ENCODE results near the gene PDLIM3.
A peak's percentile ranks its signal among the peaks of the same experiment; 100 is the strongest.
"Not testable (repeated sequence)": the region's sequence is repeated elsewhere in the genome, so short reads cannot be mapped to it uniquely, and the experiment has no call there.

PDLIM3 gene

GRCh38 chr4:185532795-185533324 is 2.4 kb downstream of the PDLIM3 start:
- Histone ChIP-seq H3K36me3 (ENCODE audit: insufficient read depth, low read length) (peaks cover 6% of the 10 kb centered on the region), H3K27me3 (ENCODE audit: control insufficient read depth in 1 of 2, insufficient read depth in 2 of 2, low read length in 2 of 2) (peaks cover 6 to 9% of the 10 kb centered on the region in 2 donors), H3K27ac (ENCODE audit: low read depth, low read length) (peak overlapping the region; percentile 84), H3K9ac (ENCODE audit: low read length) (peak overlapping the region; percentile 96), H3K4me1 (ENCODE audit: insufficient read depth, low read length) (peaks cover 32% of the 10 kb centered on the region), H3K9me3 (ENCODE audit: low read length) (no peaks in the 10 kb centered on the region), H3K4me3 (ENCODE audit: low read depth in 1 of 2, low read length in 2 of 2) (peak overlapping the region; percentile 34 to 64)

GRCh38 chr4:185532293-185532692 is 3.0 kb downstream of the PDLIM3 start:
- Histone ChIP-seq H3K4me1 (ENCODE audit: insufficient read depth, low read length) (peaks cover 32% of the 10 kb centered on the region), H3K4me3 (ENCODE audit: low read depth in 1 of 2, low read length in 2 of 2) (peak overlapping the region in 1 of 2 donors; percentile 64), H3K27ac (ENCODE audit: low read depth, low read length) (peak overlapping the region; percentile 84)

GRCh38 chr4:185531654-185532053 is 3.7 kb downstream of the PDLIM3 start:
- Histone ChIP-seq H3K27ac (ENCODE audit: low read depth, low read length) (peak overlapping the region; percentile 7), H3K4me1 (ENCODE audit: insufficient read depth, low read length) (peaks cover 31% of the 10 kb centered on the region)
- H3K9ac ChIP-seq (ENCODE audit: low read length); H3K9me3 ChIP-seq (ENCODE audit: low read length); H3K27me3 ChIP-seq (ENCODE audit: control insufficient read depth in 1 of 2, insufficient read depth in 2 of 2, low read length in 2 of 2); H3K4me3 ChIP-seq (ENCODE audit: low read depth in 1 of 2, low read length in 2 of 2); H3K36me3 ChIP-seq (ENCODE audit: insufficient read depth, low read length): not testable (repeated sequence)

More at GRCh38 chr4:185532293-185532692, 3.0 kb downstream of the PDLIM3 start:
- Histone ChIP-seq H3K9ac (ENCODE audit: low read length) (peak overlapping the region; percentile 96), H3K9me3 (ENCODE audit: low read length) (no peaks in the 10 kb centered on the region), H3K36me3 (ENCODE audit: insufficient read depth, low read length) (peaks cover 6% of the 10 kb centered on the region), H3K27me3 (ENCODE audit: control insufficient read depth in 1 of 2, insufficient read depth in 2 of 2, low read length in 2 of 2) (peaks cover 6 to 9% of the 10 kb centered on the region in 2 donors)

DNA sequence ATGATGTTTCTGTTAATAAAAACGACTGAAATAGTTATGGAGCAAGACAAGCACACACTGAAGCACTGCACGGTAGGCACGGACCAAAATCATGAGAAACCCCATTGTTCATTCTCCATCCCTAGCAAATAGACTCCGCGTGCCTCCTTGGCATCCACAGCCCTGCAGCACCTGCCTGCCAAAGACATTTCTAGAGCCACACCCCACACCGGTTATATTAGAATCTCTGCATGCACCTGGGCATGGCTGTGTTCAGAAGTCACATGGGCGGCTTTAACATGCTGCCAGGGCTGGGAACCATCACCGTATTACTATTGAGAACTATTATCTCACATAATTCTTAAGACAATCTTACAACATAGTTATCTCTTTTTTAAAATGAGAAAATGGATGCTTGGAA is 5.9 kb downstream of the PDLIM3 start:
- H3K4me1 ChIP-seq (ENCODE audit: insufficient read depth, low read length): peaks cover 24% of the 10 kb centered on the region
- H3K27ac ChIP-seq (ENCODE audit: low read depth, low read length): peak overlapping the region; percentile 27
- H3K9me3 ChIP-seq (ENCODE audit: low read length): no peaks in the 10 kb centered on the region
- peaks cover 14% of the 10 kb centered on the region for H3K36me3 ChIP-seq (ENCODE audit: insufficient read depth, low read length)
- H3K27me3 ChIP-seq (ENCODE audit: control insufficient read depth in 1 of 2, insufficient read depth in 2 of 2, low read length in 2 of 2): peaks cover 0 to 2% of the 10 kb centered on the region in 2 donors
- H3K4me3 ChIP-seq (ENCODE audit: low read depth in 1 of 2, low read length in 2 of 2): no peak overlapping the region
- no peak overlapping the region for H3K9ac ChIP-seq (ENCODE audit: low read length)

- H3K27me3 ChIP-seq (ENCODE audit: control insufficient read depth in 1 of 2, insufficient read depth in 2 of 2, low read length in 2 of 2): no peaks in the 10 kb centered on the region
- H3K36me3 ChIP-seq (ENCODE audit: insufficient read depth, low read length): peaks cover 49% of the 10 kb centered on the region
- no peak overlapping the region for H3K27ac ChIP-seq (ENCODE audit: low read depth, low read length)
Observed at GRCh38 chr4:185524888-185525863, 10.1 kb downstream of the PDLIM3 start.

GRCh38 chr4:185523862-185524261 is 11.4 kb downstream of the PDLIM3 start:
- Histone ChIP-seq H3K27ac (ENCODE audit: low read depth, low read length) (no peak overlapping the region), H3K4me1 (ENCODE audit: insufficient read depth, low read length) (no peaks in the 10 kb centered on the region), H3K27me3 (ENCODE audit: control insufficient read depth in 1 of 2, insufficient read depth in 2 of 2, low read length in 2 of 2) (no peaks in the 10 kb centered on the region), H3K4me3 (ENCODE audit: low read depth in 1 of 2, low read length in 2 of 2) (no peak overlapping the region), H3K9ac (ENCODE audit: low read length) (no peak overlapping the region), H3K36me3 (ENCODE audit: insufficient read depth, low read length) (peaks cover 44% of the 10 kb centered on the region), H3K9me3 (ENCODE audit: low read length) (no peaks in the 10 kb centered on the region)

More at GRCh38 chr4:185524888-185525863, 10.1 kb downstream of the PDLIM3 start:
- no peak overlapping the region for H3K4me3 ChIP-seq (ENCODE audit: low read depth in 1 of 2, low read length in 2 of 2)
- H3K9me3 ChIP-seq (ENCODE audit: low read length): no peaks in the 10 kb centered on the region
- H3K4me1 ChIP-seq (ENCODE audit: insufficient read depth, low read length): peaks cover 9% of the 10 kb centered on the region
- H3K9ac ChIP-seq (ENCODE audit: low read length): no peak overlapping the region

DNA sequence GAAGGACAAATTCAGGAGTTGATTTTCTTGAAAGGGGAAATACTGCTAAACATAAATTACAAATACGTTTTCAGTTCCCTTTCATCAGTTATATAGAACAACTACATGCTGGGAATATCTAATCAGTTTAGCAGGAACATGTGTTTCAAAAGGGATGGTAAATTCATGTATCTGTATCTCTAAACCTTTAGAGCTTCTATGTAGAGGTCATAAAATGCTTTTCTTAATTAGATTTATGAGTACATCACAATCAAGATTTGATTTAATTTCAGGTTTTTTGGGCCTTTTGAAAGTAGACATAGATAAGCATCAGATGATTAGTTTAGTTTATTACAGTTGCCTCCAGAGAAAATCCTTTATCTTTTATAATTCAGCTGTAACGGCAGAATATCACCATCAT is 12.9 kb downstream of the PDLIM3 start:
- Histone ChIP-seq H3K27me3 (ENCODE audit: control insufficient read depth in 1 of 2, insufficient read depth in 2 of 2, low read length in 2 of 2) (no peaks in the 10 kb centered on the region), H3K4me1 (ENCODE audit: insufficient read depth, low read length) (no peaks in the 10 kb centered on the region), H3K4me3 (ENCODE audit: low read depth in 1 of 2, low read length in 2 of 2) (no peak overlapping the region), H3K36me3 (ENCODE audit: insufficient read depth, low read length) (peaks cover 44% of the 10 kb centered on the region), H3K9me3 (ENCODE audit: low read length) (no peaks in the 10 kb centered on the region), H3K27ac (ENCODE audit: low read depth, low read length) (no peak overlapping the region), H3K9ac (ENCODE audit: low read length) (no peak overlapping the region)

GRCh38 chr4:185520119-185520518 is 15.2 kb downstream of the PDLIM3 start:
- no peak overlapping the region for H3K9ac ChIP-seq (ENCODE audit: low read length)
- peak overlapping the region; percentile 25 for H3K27ac ChIP-seq (ENCODE audit: low read depth, low read length)
- H3K36me3 ChIP-seq (ENCODE audit: insufficient read depth, low read length): peaks cover 41% of the 10 kb centered on the region
- no peaks in the 10 kb centered on the region for H3K27me3 ChIP-seq (ENCODE audit: control insufficient read depth in 1 of 2, insufficient read depth in 2 of 2, low read length in 2 of 2)
- no peaks in the 10 kb centered on the region for H3K4me1 ChIP-seq (ENCODE audit: insufficient read depth, low read length)
- no peaks in the 10 kb centered on the region for H3K9me3 ChIP-seq (ENCODE audit: low read length)
- H3K4me3 ChIP-seq (ENCODE audit: low read depth in 1 of 2, low read length in 2 of 2): no peak overlapping the region

- H3K36me3 ChIP-seq (ENCODE audit: insufficient read depth, low read length): peaks cover 42% of the 10 kb centered on the region
- H3K27me3 ChIP-seq (ENCODE audit: control insufficient read depth in 1 of 2, insufficient read depth in 2 of 2, low read length in 2 of 2): no peaks in the 10 kb centered on the region
- H3K27ac ChIP-seq (ENCODE audit: low read depth, low read length): no peak overlapping the region
- no peaks in the 10 kb centered on the region for H3K9me3 ChIP-seq (ENCODE audit: low read length)
- H3K4me3 ChIP-seq (ENCODE audit: low read depth in 1 of 2, low read length in 2 of 2): no peak overlapping the region
- no peaks in the 10 kb centered on the region for H3K4me1 ChIP-seq (ENCODE audit: insufficient read depth, low read length)
- no peak overlapping the region for H3K9ac ChIP-seq (ENCODE audit: low read length)
Observed at GRCh38 chr4:185518494-185518893, 16.8 kb downstream of the PDLIM3 start.

GRCh38 chr4:185518069-185518468 is 17.2 kb downstream of the PDLIM3 start:
- no peak overlapping the region for H3K4me3 ChIP-seq (ENCODE audit: low read depth in 1 of 2, low read length in 2 of 2)
- H3K27me3 ChIP-seq (ENCODE audit: control insufficient read depth in 1 of 2, insufficient read depth in 2 of 2, low read length in 2 of 2): no peaks in the 10 kb centered on the region
- no peaks in the 10 kb centered on the region for H3K9me3 ChIP-seq (ENCODE audit: low read length)
- no peak overlapping the region for H3K9ac ChIP-seq (ENCODE audit: low read length)
- H3K27ac ChIP-seq (ENCODE audit: low read depth, low read length): no peak overlapping the region
- peaks cover 2% of the 10 kb centered on the region for H3K4me1 ChIP-seq (ENCODE audit: insufficient read depth, low read length)
- H3K36me3 ChIP-seq (ENCODE audit: insufficient read depth, low read length): peaks cover 45% of the 10 kb centered on the region

- Histone ChIP-seq H3K4me3 (ENCODE audit: low read depth in 1 of 2, low read length in 2 of 2) (no peak overlapping the region), H3K36me3 (ENCODE audit: insufficient read depth, low read length) (peaks cover 21% of the 10 kb centered on the region), H3K27me3 (ENCODE audit: control insufficient read depth in 1 of 2, insufficient read depth in 2 of 2, low read length in 2 of 2) (no peaks in the 10 kb centered on the region), H3K4me1 (ENCODE audit: insufficient read depth, low read length) (peaks cover 5% of the 10 kb centered on the region), H3K9me3 (ENCODE audit: low read length) (no peaks in the 10 kb centered on the region), H3K9ac (ENCODE audit: low read length) (no peak overlapping the region), H3K27ac (ENCODE audit: low read depth, low read length) (no peak overlapping the region)
Observed at GRCh38 chr4:185515248-185515647, 20.1 kb downstream of the PDLIM3 start.
